MM.1S (cell line): ENCODE measurements around the gene ADH1C.
A peak's percentile ranks its signal among the peaks of the same experiment; 100 is the strongest.
"Not testable (repeated sequence)": the region's sequence is repeated elsewhere in the genome, so short reads cannot be mapped to it uniquely, and the experiment has no call there.

Source experiments
- DNase-seq: peaks from one replicate; pipeline ENCODE4 v3.0.0-alpha.2; 2015
- H2AFZ ChIP-seq: fragments of 300-600 bp; sonication (generic); 2 replicates; pipeline ENCODE4 v1.6.0; 2016; ENCODE audit warnings: antibody characterized with exemption, low read length
- H3F3A ChIP-seq: fragments of 300-600 bp; sonication (generic); 2 replicates; pipeline ENCODE4 v1.6.1; 2016; ENCODE audit warnings: mild to moderate bottlenecking, antibody characterized with exemption, low read length, moderate library complexity, mixed read lengths; ENCODE audit not compliant: insufficient read depth
- H3K27ac ChIP-seq: fragments of 300-600 bp; sonication (generic); 2 replicates; pipeline ENCODE4 v1.5.1; 2016; ENCODE audit warnings: mild to moderate bottlenecking, low read length
- H3K27me3 ChIP-seq: fragments of 300-600 bp; sonication (generic); replicated peaks from 2 replicates; pipeline ENCODE4 v1.6.0; 2016; ENCODE audit warnings: low read length; ENCODE audit not compliant: insufficient read depth
- H3K36me3 ChIP-seq: fragments of 300-600 bp; sonication (generic); replicated peaks from 2 replicates; pipeline ENCODE4 v1.6.1; 2016; ENCODE audit warnings: mild to moderate bottlenecking, low read length, mixed read lengths; ENCODE audit not compliant: insufficient read depth
- H3K4me1 ChIP-seq: fragments of 300-600 bp; sonication (generic); 2 replicates; pipeline ENCODE4 v1.6.1; 2016; ENCODE audit warnings: low read length, mixed read lengths
- H3K4me2 ChIP-seq: fragments of 300-600 bp; sonication (generic); 2 replicates; pipeline ENCODE4 v1.6.0; 2016; ENCODE audit warnings: low read depth, low read length
- H3K4me3 ChIP-seq: fragments of 300-600 bp; sonication (generic); 2 replicates; pipeline ENCODE4 v1.5.1; 2016; ENCODE audit warnings: low read length, mixed read lengths
- H3K79me2 ChIP-seq: fragments of 300-600 bp; sonication (generic); 2 replicates; pipeline ENCODE4 v1.6.1; 2016; ENCODE audit warnings: mixed run types, low read length, mixed read lengths
- H3K9ac ChIP-seq: fragments of 300-600 bp; sonication (generic); 2 replicates; pipeline ENCODE4 v1.6.1; 2016; ENCODE audit warnings: low read length, mixed read lengths
- H3K9me2 ChIP-seq: fragments of 300-600 bp; sonication (generic); replicated peaks from 2 replicates; pipeline ENCODE4 v1.6.1; 2016; ENCODE audit warnings: mild to moderate bottlenecking, low read length, mixed read lengths; ENCODE audit not compliant: insufficient read depth
- H3K9me3 ChIP-seq: fragments of 300-600 bp; sonication (generic); replicated peaks from 2 replicates; pipeline ENCODE4 v1.6.1; 2016; ENCODE audit warnings: mild to moderate bottlenecking, low read length, mixed read lengths; ENCODE audit not compliant: insufficient read depth
- H4K20me1 ChIP-seq: fragments of 300-600 bp; sonication (generic); 2 replicates; pipeline ENCODE4 v1.6.1; 2016; ENCODE audit warnings: mild to moderate bottlenecking, low read length, moderate library complexity, mixed read lengths; ENCODE audit not compliant: insufficient read depth
- CTCF ChIP-seq: fragments of 300-600 bp; sonication (generic); IDR thresholded peaks from 2 replicates; pipeline ENCODE4 v1.5.1; 2016; ENCODE audit warnings: antibody characterized with exemption, low read length, mixed read lengths
- EZH2 ChIP-seq: fragments of 300-600 bp; sonication (generic); optimal IDR thresholded peaks from 2 replicates; pipeline ENCODE3; 2017; ENCODE audit warnings: low read depth, mild to moderate bottlenecking, antibody characterized with exemption, low read length, mixed read lengths
- EZH2phosphoT487 ChIP-seq: fragments of 300-600 bp; sonication (generic); IDR thresholded peaks from 2 replicates; pipeline ENCODE4 v1.6.1; 2018; ENCODE audit warnings: antibody characterized with exemption, low read length

The ADH1C gene

GRCh38 chr4:99378876-99379275 is 26.3 kb upstream of the ADH1C start:
- Histone ChIP-seq H3K4me3 (no peak overlapping the region), H3K36me3 (no peaks in the 10 kb centered on the region), H3K27me3 (no peaks in the 10 kb centered on the region), H3K4me1 (no peaks in the 10 kb centered on the region), H3F3A (no peaks in the 10 kb centered on the region), H3K9me3 (no peaks in the 10 kb centered on the region), H3K9ac (no peak overlapping the region), H3K4me2 (no peak overlapping the region), H3K27ac (no peak overlapping the region), H4K20me1 (no peaks in the 10 kb centered on the region), H3K79me2 (no peaks in the 10 kb centered on the region), H2AFZ (no peak overlapping the region), H3K9me2 (no peaks in the 10 kb centered on the region)
- TF ChIP-seq EZH2phosphoT487 (no peak), CTCF (no peak), EZH2 (no peak)
- DNase-seq = no peak

- H2AFZ ChIP-seq, H3K27me3 ChIP-seq, H3F3A ChIP-seq, H3K9me2 ChIP-seq, H4K20me1 ChIP-seq, H3K4me3 ChIP-seq, H3K36me3 ChIP-seq, H3K27ac ChIP-seq, H3K79me2 ChIP-seq, H3K9me3 ChIP-seq, H3K9ac ChIP-seq, H3K4me1 ChIP-seq, H3K4me2 ChIP-seq: not testable (repeated sequence)
- peak; percentile 27 for TF ChIP-seq CTCF
- DNase-seq = peak; percentile 11
These were observed 24.8 kb upstream of the ADH1C start for GRCh38 chr4:99377341-99377740.

GRCh38 chr4:99372464-99372863 is 19.9 kb upstream of the ADH1C start:
- not testable (repeated sequence) for DNase-seq, H2AFZ ChIP-seq, H4K20me1 ChIP-seq, H3K79me2 ChIP-seq, H3K4me2 ChIP-seq, H3K9me3 ChIP-seq, H3K4me3 ChIP-seq, H3K9me2 ChIP-seq, H3K9ac ChIP-seq, H3K36me3 ChIP-seq, H3K27me3 ChIP-seq, H3F3A ChIP-seq, H3K4me1 ChIP-seq, H3K27ac ChIP-seq

GRCh38 chr4:99367817-99368216 is 15.3 kb upstream of the ADH1C start:
- H3K4me1 ChIP-seq, H4K20me1 ChIP-seq, H2AFZ ChIP-seq, H3K9ac ChIP-seq, H3K9me2 ChIP-seq, DNase-seq, H3K9me3 ChIP-seq, H3K79me2 ChIP-seq, H3F3A ChIP-seq, H3K4me2 ChIP-seq, H3K4me3 ChIP-seq, H3K36me3 ChIP-seq, H3K27me3 ChIP-seq, H3K27ac ChIP-seq: not testable (repeated sequence)
